Psoas muscle (tissue), 8 donors: ENCODE results near the gene VAMP2. TPM values are rescaled to one million over a fixed set of nuclear protein-coding genes. Genes with fewer than 3 reads are reported as not detected.

Experiments used
- ATAC-seq, 4 donors: fragments of 200-7000 bp; cut with Tn5 transposase; one replicate each; pipeline ENCODE4 v1.9.1; 2020; ENCODE audit warnings: moderate library complexity in 3 of 4, mild to moderate bottlenecking in 2 of 4
- DNase-seq, 2 donors: peaks; one replicate each; pipeline ENCODE4 v3.0.0-alpha.2; 2020
- H3K27ac ChIP-seq: fragments of 200-600 bp; one replicate; pipeline ENCODE4 v1.8.0; 2022
- H3K27me3 ChIP-seq, 3 donors: fragments of 200-600 bp in 1 of 3; one replicate each; pipeline versions ENCODE4 v1.6.1 to v1.8.0; 2013 to 2022; ENCODE audit warnings: low read length in 2 of 3, mild to moderate bottlenecking in 2 of 3, moderate library complexity in 1 of 3; ENCODE audit not compliant: insufficient read depth in 3 of 3
- H3K36me3 ChIP-seq, 2 donors: fragments of 200-600 bp in 1 of 2; one replicate each; pipeline versions ENCODE4 v1.6.1 to v1.8.0; 2013 to 2022; ENCODE audit warnings: low read depth in 1 of 2, mild to moderate bottlenecking in 1 of 2, moderate library complexity in 1 of 2; ENCODE audit not compliant: insufficient read depth in 1 of 2
- H3K4me1 ChIP-seq: fragments of 200-600 bp; one replicate; pipeline ENCODE4 v1.8.0; 2022
- H3K4me3 ChIP-seq: fragments of 200-600 bp; one replicate; pipeline ENCODE4 v1.8.0; 2022; ENCODE audit warnings: mild to moderate bottlenecking
- H3K9me3 ChIP-seq: fragments of 200-600 bp; one replicate; pipeline ENCODE4 v1.8.0; 2022
- CTCF ChIP-seq: fragments of 200-600 bp; IDR thresholded peaks from one replicate; pipeline ENCODE4 v1.8.0; 2022; ENCODE audit warnings: antibody characterized with exemption
- whole genome bisulfite sequencing, 3 donors: extraction: QIAGEN DNeasy Blood & Tissue Kit; methylation state at CpG; one replicate each; pipeline versions ENCODE4 v1.1.6 to v1.1.7; 2013; 5-methylcytosine and 5-hydroxymethylcytosine counted together
- intact Hi-C, 2 donors: fragments of 100-400 bp; cut with DNase I; formaldehyde crosslinking; loops; one replicate each; pipeline versions ENCODE4 v1.11.0 to v1.14.2; 2022
- polyA plus RNA-seq, 3 donors: library from polyadenylated mRNA; stranded (reverse); fragments of 200-250 nt; gene quantifications; one replicate each; pipeline ENCODE4 v1.2.3, GENCODE V29; 2013
- total RNA-seq, 4 donors: library from RNA; stranded (reverse); fragmentation: NEBNext Ultra II Directional in 2 of 4; extraction: Animal tissue kit (Norgen Biotek cat#: 25700) in 2 of 4; gene quantifications; one replicate each; pipeline versions ENCODE4 v1.2.1 to v1.2.4, GENCODE V29; 2021 to 2023
- donor health status: healthy with polysubstance abuse.
- donor health status: DM: no; HTN: no; CAD: no; lungs with moderate emphysema.
- donor health status: Bipolar disorder and iron deficiency.
- donor health status: healthy.
- donor health status: DM: yes; HTN: yes; CAD: no.
- donor health status: DM: no; HTN: no; CAD: no.
- donor health status: DM: no; HTN: no; CAD: no.
- donor health status: DM: yes; HTN: yes; CAD: no.

The VAMP2 gene
- total and polyA plus RNA-seq, 7 donors, result 33.2 to 59.2 (median 45.1) TPM

- peak; percentile 88 for TF ChIP-seq CTCF
- peak; percentile 90 to 94 for DNase-seq
- H3K27me3 ChIP-seq, result peaks cover 0 to 46% (median 12%) of the 10 kb centered on the region in 3 donors
- peak overlapping the region; percentile 77 for H3K4me3 ChIP-seq
- no peaks in the 10 kb centered on the region for H3K36me3 ChIP-seq
- intact Hi-C loops, result loop anchor here (1.0 to 10.0 kb wide), 5 partner anchors 37 to 176 kb away; partner anchors contain the start of gene SLC25A35 (in 1 of the 2)
- H3K4me1 ChIP-seq, result peaks cover 24% of the 10 kb centered on the region
- 0 to 1% (median 0%) methylated on average over 38 of the region's 38 CpGs for WGBS, 3 donors
- peak; percentile 78 to 82 (median 79) for ATAC-seq
- peak overlapping the region; percentile 71 for H3K27ac ChIP-seq
- no peaks in the 10 kb centered on the region for H3K9me3 ChIP-seq
Observed at GRCh38 chr17:8118769-8119580, 43.8 kb downstream of the VAMP2 start.

- intact Hi-C loops, result loop anchor here (1.0 to 10.0 kb wide), 4 partner anchors 36 to 177 kb away; partner anchors contain the start of gene SLC25A35 (in 1 of the 2)
- no peak for DNase-seq
- Histone ChIP-seq H3K27me3 (peaks cover 0 to 46% (median 7%) of the 10 kb centered on the region in 3 donors), H3K36me3 (no peaks in the 10 kb centered on the region), H3K4me3 (peak within 1 kb of the TSS; percentile 77), H3K4me1 (peaks cover 18% of the 10 kb centered on the region), H3K27ac (peak within 1 kb of the TSS; percentile 71), H3K9me3 (no peaks in the 10 kb centered on the region)
- peak; percentile 3 to 14 (median 10) for ATAC-seq
- 1% methylated on average over 33 of the region's 33 CpGs for WGBS, 3 donors
- TF ChIP-seq CTCF, result no peak
Observed at GRCh38 chr17:8117980-8118768, 44.6 kb downstream of the VAMP2 start, which contains the start of gene ALOXE3. Gene ALOXE3, minus strand, starts transcription at chr17:8118514. Its CDS starts 524 bp downstream, at chr17:8117990.

- no peak for DNase-seq
- peaks cover 0 to 42% (median 7%) of the 10 kb centered on the region in 3 donors for H3K27me3 ChIP-seq
Observed at GRCh38 chr17:8117367-8117979, 45.3 kb downstream of the VAMP2 start.

More at GRCh38 chr17:8117367-8117979, 45.3 kb downstream of the VAMP2 start:
- no peak for ATAC-seq
- intact Hi-C loops, result loop anchor here (5.0 to 10.0 kb wide), 2 partner anchors 35 to 177 kb away; partner anchors contain the start of gene SLC25A35 (in 1 of the 2)
- no peak for TF ChIP-seq CTCF
- Histone ChIP-seq H3K9me3 (no peaks in the 10 kb centered on the region), H3K4me1 (peaks cover 18% of the 10 kb centered on the region), H3K36me3 (no peaks in the 10 kb centered on the region), H3K27ac (no peak overlapping the region), H3K4me3 (peak overlapping the region; percentile 77)
- 9 to 16% (median 16%) methylated on average over 18 of the region's 18 CpGs for WGBS, 3 donors
